Endothelial cell of umbilical vein (primary cell): ENCODE measurements around the gene NIF3L1. TPM values are rescaled to one million over a fixed set of nuclear protein-coding genes. Genes with fewer than 3 reads are reported as not detected.

ENCODE experiments used
- polyA plus RNA-seq, 4 experiments: library from polyadenylated mRNA; depleted of rRNA in 3 of 4; stranded (reverse) in 3 of 4; unstranded in 1 of 4; fragments of >200 nt; gene quantifications; 2 replicates each; pipeline versions ENCODE4 v1.2.1 to v1.2.3, GENCODE V29; 2011 to 2012; ENCODE audit warnings: missing spikeins in 1 of 4
- small RNA-seq: library from RNA; depleted of rRNA; stranded (forward); fragments of <200 nt; gene quantifications from one replicate; pipeline ENCODE3, GENCODE V24; 2012; ENCODE audit warnings: low replicate concordance, low read depth; ENCODE audit not compliant: insufficient read depth, insufficient read length
- total RNA-seq: library from RNA; stranded (reverse); gene quantifications from 2 replicates; pipeline ENCODE4 v1.2.3, GENCODE V29; 2021

The NIF3L1 gene
- total and polyA plus RNA-seq, 2 donors (not counting 3 experiments of a cell fraction or from before 2014, with no cell fraction given): 16.3 to 37.5 TPM

Small RNA genes lying within 50 kb of the gene (small RNA-seq; reads per million reads assigned to genes)
- not detected for gene RF00019
- not detected for gene RNA5SP115
- not detected for gene RNU6-312P
- not detected for gene RNU6-762P

Other genes with a start within 250 kb of the NIF3L1 start
- 347 and 353 TPM in 2 replicates for gene BZW1, start 77.5 kb upstream of the NIF3L1 start, total RNA-seq
- 130 and 174 TPM in 2 replicates for gene BZW1, start 77.5 kb upstream of the NIF3L1 start, polyA plus RNA-seq
- gene CLK1, start 24.7 kb upstream of the NIF3L1 start, total RNA-seq: 79.7 and 92.4 TPM in 2 replicates
- gene CLK1, start 24.7 kb upstream of the NIF3L1 start, polyA plus RNA-seq: 33.1 and 61.4 TPM in 2 replicates
- 25.0 and 28.7 TPM in 2 replicates for gene PPIL3, start 294 bp upstream of the NIF3L1 start, total RNA-seq
- 22.1 and 27.1 TPM in 2 replicates for gene PPIL3, start 294 bp upstream of the NIF3L1 start, polyA plus RNA-seq
- 34.0 and 45.4 TPM in 2 replicates for gene ORC2, start 74.3 kb downstream of the NIF3L1 start, total RNA-seq
- gene ORC2, start 74.3 kb downstream of the NIF3L1 start, polyA plus RNA-seq: 2.8 and 4.2 TPM in 2 replicates
- 20.3 and 21.2 TPM in 2 replicates for gene HYCC2, start 182.3 kb downstream of the NIF3L1 start, total RNA-seq
- gene HYCC2, start 182.3 kb downstream of the NIF3L1 start, polyA plus RNA-seq: 2.4 and 3.0 TPM in 2 replicates
- 96.7 and 101 TPM in 2 replicates for gene NDUFB3, start 182.6 kb downstream of the NIF3L1 start, total RNA-seq
- 41.8 and 65.6 TPM in 2 replicates for gene NDUFB3, start 182.6 kb downstream of the NIF3L1 start, polyA plus RNA-seq
- gene CFLAR, start 226.8 kb downstream of the NIF3L1 start, total RNA-seq: 222 and 260 TPM in 2 replicates
- 85.5 and 104 TPM in 2 replicates for gene CFLAR, start 226.8 kb downstream of the NIF3L1 start, polyA plus RNA-seq